Endothelial cell (in vitro differentiated cells): ENCODE results near the gene STK40. TPM values are rescaled to one million over a fixed set of nuclear protein-coding genes. Genes with fewer than 3 reads are reported as not detected.

Experiments
- DNase-seq: peaks from one replicate; pipeline ENCODE4 v3.0.0; 2021; ENCODE audit warnings: low spot score
- H3K27ac Mint-ChIP-seq: one replicate; pipeline ENCODE4 v1.8.0; 2021; ENCODE audit warnings: mixed read lengths, inconsistent platforms; ENCODE audit not compliant: unreplicated experiment
- H3K27me3 Mint-ChIP-seq: one replicate; pipeline ENCODE4 v1.8.0; 2021; ENCODE audit warnings: mild to moderate bottlenecking, moderate library complexity, mixed read lengths, inconsistent platforms; ENCODE audit not compliant: unreplicated experiment
- H3K36me3 Mint-ChIP-seq: one replicate; pipeline ENCODE4 v1.8.0; 2021; ENCODE audit warnings: mild to moderate bottlenecking, low read depth, mixed read lengths, inconsistent platforms; ENCODE audit not compliant: unreplicated experiment
- H3K4me1 Mint-ChIP-seq: one replicate; pipeline ENCODE4 v1.8.0; 2021; ENCODE audit warnings: mild to moderate bottlenecking, mixed read lengths, inconsistent platforms; ENCODE audit not compliant: unreplicated experiment
- H3K4me3 Mint-ChIP-seq: one replicate; pipeline ENCODE4 v1.8.0; 2021; ENCODE audit warnings: mild to moderate bottlenecking, mixed read lengths, inconsistent platforms; ENCODE audit not compliant: unreplicated experiment
- H3K9me3 Mint-ChIP-seq: one replicate; pipeline ENCODE4 v1.8.0; 2021; ENCODE audit warnings: mixed read lengths, inconsistent platforms; ENCODE audit not compliant: unreplicated experiment
- long read RNA-seq: library from polyadenylated mRNA; unstranded; transcript quantifications from one replicate; pipeline ENCODE4 v2.0.0, GENCODE V29; 2020; ENCODE audit not compliant: unreplicated experiment
- total RNA-seq: library from RNA; stranded (reverse); fragmentation: NEBNext Ultra II Directional; extraction: Animal tissue kit (Norgen Biotek cat#: 25700); gene quantifications from one replicate; pipeline ENCODE4 v1.2.1, GENCODE V29; 2021; ENCODE audit not compliant: unreplicated experiment
- TF ChIP-seq, protein P1 (sequence below): fragments of 200-600 bp; sonication (generic); IDR thresholded peaks from one replicate; pipeline ENCODE4 v1.5.0; 2021; ENCODE audit warnings: antibody characterized with exemption; ENCODE audit not compliant: unreplicated experiment

The STK40 gene, protein sequence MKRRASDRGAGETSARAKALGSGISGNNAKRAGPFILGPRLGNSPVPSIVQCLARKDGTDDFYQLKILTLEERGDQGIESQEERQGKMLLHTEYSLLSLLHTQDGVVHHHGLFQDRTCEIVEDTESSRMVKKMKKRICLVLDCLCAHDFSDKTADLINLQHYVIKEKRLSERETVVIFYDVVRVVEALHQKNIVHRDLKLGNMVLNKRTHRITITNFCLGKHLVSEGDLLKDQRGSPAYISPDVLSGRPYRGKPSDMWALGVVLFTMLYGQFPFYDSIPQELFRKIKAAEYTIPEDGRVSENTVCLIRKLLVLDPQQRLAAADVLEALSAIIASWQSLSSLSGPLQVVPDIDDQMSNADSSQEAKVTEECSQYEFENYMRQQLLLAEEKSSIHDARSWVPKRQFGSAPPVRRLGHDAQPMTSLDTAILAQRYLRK
- 37.3 TPM for total RNA-seq
- long read RNA-seq, partial matches to known transcripts = 1 of 6 reads
- long read RNA-seq, other reads (novel, unspliced or antisense) = 2 of 6 reads

DNA sequence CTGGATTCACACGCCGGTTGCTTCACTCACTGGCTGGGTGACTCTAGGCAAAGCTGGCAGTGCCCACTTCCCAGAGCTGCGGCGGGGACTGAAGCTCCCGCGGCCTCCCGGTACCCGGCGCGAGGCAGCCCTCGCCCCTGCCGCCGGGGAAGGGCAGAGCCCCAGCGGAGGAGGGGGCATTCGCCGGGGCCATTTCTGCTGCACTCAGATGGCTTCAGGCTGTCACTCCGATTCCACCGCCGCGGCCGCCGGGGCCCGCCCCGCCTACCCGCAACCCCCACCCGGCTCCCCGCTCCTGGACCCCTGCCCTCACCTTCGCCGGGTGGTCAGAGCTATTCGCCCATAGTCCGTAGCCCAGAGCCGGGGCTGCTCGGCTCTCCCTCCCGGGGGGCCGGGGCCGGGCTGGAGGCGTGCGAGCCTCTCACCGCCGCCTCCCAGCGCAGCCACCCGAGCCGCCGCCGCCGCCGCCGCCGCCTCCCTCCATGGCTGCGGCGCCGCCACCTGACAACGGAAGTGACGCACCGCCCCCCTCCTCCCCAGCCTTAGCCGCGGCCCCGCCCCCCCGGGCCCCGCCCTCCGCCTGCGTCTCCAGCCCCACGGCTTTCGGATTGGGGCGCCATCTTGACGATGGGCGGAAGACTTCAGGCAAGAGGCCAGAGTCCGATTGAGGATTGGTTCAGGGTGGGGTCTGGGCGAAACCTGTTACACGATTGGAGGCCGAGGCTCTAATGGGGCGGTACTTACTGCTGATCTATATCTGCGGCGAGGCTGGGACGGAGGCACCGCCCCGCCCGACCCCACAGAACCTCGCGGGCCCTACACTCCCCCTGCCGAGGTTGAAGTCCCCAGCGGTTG, at the start of gene STK40:
Gene STK40 (minus strand): TSS at position 515 of the 855 bp plus-strand sequence. CDS start 24,592 bp downstream, outside the sequence.
- H3K36me3 Mint-ChIP-seq = peaks cover 11% of the 10 kb centered on the region
- peak within 1 kb of the TSS; percentile 92 for H3K4me3 Mint-ChIP-seq
- H3K4me1 Mint-ChIP-seq = peaks cover 25% of the 10 kb centered on the region
- H3K27ac Mint-ChIP-seq = peak within 1 kb of the TSS; percentile 93
- peak; percentile 98 for DNase-seq
- TF ChIP-seq, protein P1, sequence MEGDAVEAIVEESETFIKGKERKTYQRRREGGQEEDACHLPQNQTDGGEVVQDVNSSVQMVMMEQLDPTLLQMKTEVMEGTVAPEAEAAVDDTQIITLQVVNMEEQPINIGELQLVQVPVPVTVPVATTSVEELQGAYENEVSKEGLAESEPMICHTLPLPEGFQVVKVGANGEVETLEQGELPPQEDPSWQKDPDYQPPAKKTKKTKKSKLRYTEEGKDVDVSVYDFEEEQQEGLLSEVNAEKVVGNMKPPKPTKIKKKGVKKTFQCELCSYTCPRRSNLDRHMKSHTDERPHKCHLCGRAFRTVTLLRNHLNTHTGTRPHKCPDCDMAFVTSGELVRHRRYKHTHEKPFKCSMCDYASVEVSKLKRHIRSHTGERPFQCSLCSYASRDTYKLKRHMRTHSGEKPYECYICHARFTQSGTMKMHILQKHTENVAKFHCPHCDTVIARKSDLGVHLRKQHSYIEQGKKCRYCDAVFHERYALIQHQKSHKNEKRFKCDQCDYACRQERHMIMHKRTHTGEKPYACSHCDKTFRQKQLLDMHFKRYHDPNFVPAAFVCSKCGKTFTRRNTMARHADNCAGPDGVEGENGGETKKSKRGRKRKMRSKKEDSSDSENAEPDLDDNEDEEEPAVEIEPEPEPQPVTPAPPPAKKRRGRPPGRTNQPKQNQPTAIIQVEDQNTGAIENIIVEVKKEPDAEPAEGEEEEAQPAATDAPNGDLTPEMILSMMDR = no peak
- H3K9me3 Mint-ChIP-seq = no peaks in the 10 kb centered on the region
- peaks cover 6% of the 10 kb centered on the region for H3K27me3 Mint-ChIP-seq

DNA sequence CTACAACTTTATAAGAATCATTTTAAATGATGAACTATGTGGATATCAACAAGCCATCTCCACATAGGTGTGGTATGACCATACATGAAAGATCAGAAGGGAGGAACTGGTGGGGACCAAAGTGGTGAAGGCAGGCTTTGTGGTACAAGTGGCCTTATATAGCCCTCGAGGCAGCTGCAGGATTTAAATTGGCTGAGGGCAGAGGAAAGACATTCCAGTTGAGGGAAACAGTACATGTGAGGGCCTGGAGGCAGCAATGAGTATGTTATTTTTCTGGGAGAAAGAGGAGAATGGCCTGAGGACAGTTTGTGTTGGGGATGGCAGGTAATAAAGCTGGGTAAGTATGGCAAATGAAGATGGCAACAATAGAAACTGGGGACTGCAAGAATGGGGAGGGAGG, 47.4 kb upstream of the STK40 start:
- H3K36me3 Mint-ChIP-seq = peaks cover 27% of the 10 kb centered on the region
- peaks cover 9% of the 10 kb centered on the region for H3K4me1 Mint-ChIP-seq
- H3K9me3 Mint-ChIP-seq = no peaks in the 10 kb centered on the region
- H3K4me3 Mint-ChIP-seq = no peak overlapping the region
- DNase-seq = no peak
- TF ChIP-seq, protein P1 = no peak
- no peak overlapping the region for H3K27ac Mint-ChIP-seq
- peaks cover 9% of the 10 kb centered on the region for H3K27me3 Mint-ChIP-seq

DNA sequence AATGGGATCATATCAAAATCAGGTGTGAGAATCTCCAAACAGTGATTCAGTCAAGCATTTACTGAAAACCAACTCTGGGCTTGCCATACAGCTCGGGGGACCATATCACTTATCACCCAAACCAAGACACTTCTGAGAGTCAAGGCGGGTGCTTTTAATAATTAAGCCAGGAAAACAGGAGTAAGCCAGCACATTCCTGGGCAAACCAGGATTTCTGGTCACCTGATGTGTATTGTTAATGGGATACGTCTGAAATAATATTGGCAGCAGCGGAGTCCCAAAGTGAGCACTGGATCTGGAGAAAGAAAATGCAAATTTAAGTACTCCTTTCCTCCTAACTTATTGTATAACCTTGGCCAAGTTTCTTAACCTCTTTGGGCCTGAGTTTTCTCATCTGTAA, 46.9 kb upstream of the STK40 start:
- H3K9me3 Mint-ChIP-seq = no peaks in the 10 kb centered on the region
- peaks cover 27% of the 10 kb centered on the region for H3K36me3 Mint-ChIP-seq
- TF ChIP-seq, protein P1 = no peak
- peaks cover 9% of the 10 kb centered on the region for H3K4me1 Mint-ChIP-seq
- H3K4me3 Mint-ChIP-seq = no peak overlapping the region
- no peak for DNase-seq
- H3K27me3 Mint-ChIP-seq = peaks cover 9% of the 10 kb centered on the region
- no peak overlapping the region for H3K27ac Mint-ChIP-seq

DNA sequence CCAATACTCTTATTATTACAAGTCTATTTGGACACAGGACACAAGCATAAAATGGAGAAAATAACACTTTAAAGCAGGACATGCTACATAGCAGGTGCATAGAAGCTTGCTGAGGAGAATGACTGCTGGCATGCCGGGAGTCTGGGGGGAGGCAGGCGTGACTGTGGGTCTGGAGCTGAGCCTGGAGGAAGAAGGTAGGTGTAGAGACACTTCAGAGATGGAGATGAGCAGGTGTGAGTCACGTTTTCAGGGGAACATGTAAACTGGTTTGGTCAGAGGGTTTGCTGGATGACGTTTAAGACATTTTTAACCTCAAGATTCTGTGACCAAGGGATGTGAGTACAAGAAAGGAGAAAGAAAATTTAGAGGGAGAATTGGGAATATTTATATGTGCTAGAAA, 40.1 kb upstream of the STK40 start:
- Mint-ChIP-seq H3K4me3 (no peak overlapping the region), H3K4me1 (peaks cover 3% of the 10 kb centered on the region), H3K27me3 (peaks cover 3% of the 10 kb centered on the region), H3K9me3 (no peaks in the 10 kb centered on the region), H3K36me3 (peaks cover 6% of the 10 kb centered on the region), H3K27ac (no peak overlapping the region)
- TF ChIP-seq, protein P1 = no peak
- no peak for DNase-seq
